ENCODE results near the gene CMTR1.

- TF ChIP-seq JUND (IDR thresholded peaks at IDR 0.05), result no peak
- no peak for TF ChIP-seq SIN3A (IDR thresholded peaks at IDR 0.05; ENCODE audit: low read depth)
- TF ChIP-seq YY1 (IDR thresholded peaks at IDR 0.05; ENCODE audit: extremely low read depth, insufficient replicate concordance, low read depth, low read length), result no peak
These were observed 6.7 kb upstream of the CMTR1 start for GRCh38 chr6:37426058-37426944.

Measured in HCT116 (cell line).